RWPE2 (cell line): ENCODE data around the gene LMTK3.

Source experiments
- ATAC-seq: fragments of 200-7000 bp; cut with Tn5 transposase; 3 replicates; pipeline ENCODE4 v1.9.1; 2021; ENCODE audit warnings: low read depth
- DNase-seq: peaks from one replicate; pipeline ENCODE4 v3.0.0-alpha.2; 2020; ENCODE audit warnings: low spot score
- H3K27ac ChIP-seq: fragments of 450-650 bp; 2 replicates; pipeline ENCODE4 v1.5.1; 2017; ENCODE audit warnings: mild to moderate bottlenecking; ENCODE audit not compliant: poor library complexity, severe bottlenecking
- H3K27me3 ChIP-seq: fragments of 250-450 bp; sonication (Bioruptor Pico); 2 replicates; pipeline ENCODE4 v1.5.1; 2021; ENCODE audit warnings: mild to moderate bottlenecking, moderate library complexity; ENCODE audit not compliant: insufficient read depth, poor library complexity, severe bottlenecking
- H3K36me3 ChIP-seq: fragments of 250-450 bp; sonication (Bioruptor Pico); 2 replicates; pipeline ENCODE4 v1.5.1; 2020; ENCODE audit warnings: low read depth, mild to moderate bottlenecking, moderate library complexity
- H3K4me1 ChIP-seq: fragments of 250-450 bp; sonication (Bioruptor Pico); 2 replicates; pipeline ENCODE4 v1.5.1; 2021; ENCODE audit warnings: mild to moderate bottlenecking, moderate library complexity; ENCODE audit not compliant: insufficient read depth, poor library complexity, severe bottlenecking
- H3K4me3 ChIP-seq: fragments of 250-450 bp; sonication (Bioruptor Pico); 2 replicates; pipeline ENCODE4 v1.5.1; 2021; ENCODE audit warnings: mild to moderate bottlenecking, moderate library complexity; ENCODE audit not compliant: severe bottlenecking
- H3K9me3 ChIP-seq: fragments of 250-450 bp; sonication (Bioruptor Pico); 2 replicates; pipeline ENCODE4 v1.5.1; 2021; ENCODE audit warnings: mild to moderate bottlenecking, moderate library complexity; ENCODE audit not compliant: severe bottlenecking
- CTCF ChIP-seq: fragments of 450-650 bp; IDR thresholded peaks from one replicate; pipeline ENCODE4 v1.5.1; 2017; ENCODE audit warnings: mild to moderate bottlenecking, moderate library complexity; ENCODE audit not compliant: poor library complexity, severe bottlenecking

LMTK3 gene

GRCh38 chr19:48518207-48518606 is 6.6 kb upstream of the LMTK3 start:
- Histone ChIP-seq H3K4me1 (no peaks in the 10 kb centered on the region), H3K27me3 (no peaks in the 10 kb centered on the region), H3K27ac (no peak overlapping the region), H3K36me3 (no peaks in the 10 kb centered on the region), H3K9me3 (no peaks in the 10 kb centered on the region), H3K4me3 (no peak overlapping the region)
- TF ChIP-seq CTCF: no peak
- no peak for ATAC-seq
- no peak for DNase-seq

GRCh38 chr19:48516536-48516935 is 4.9 kb upstream of the LMTK3 start:
- Histone ChIP-seq H3K4me3 (no peak overlapping the region), H3K27ac (no peak overlapping the region), H3K4me1 (no peaks in the 10 kb centered on the region), H3K27me3 (no peaks in the 10 kb centered on the region), H3K36me3 (no peaks in the 10 kb centered on the region), H3K9me3 (no peaks in the 10 kb centered on the region)
- DNase-seq: no peak
- no peak for TF ChIP-seq CTCF
- ATAC-seq: no peak

DNA sequence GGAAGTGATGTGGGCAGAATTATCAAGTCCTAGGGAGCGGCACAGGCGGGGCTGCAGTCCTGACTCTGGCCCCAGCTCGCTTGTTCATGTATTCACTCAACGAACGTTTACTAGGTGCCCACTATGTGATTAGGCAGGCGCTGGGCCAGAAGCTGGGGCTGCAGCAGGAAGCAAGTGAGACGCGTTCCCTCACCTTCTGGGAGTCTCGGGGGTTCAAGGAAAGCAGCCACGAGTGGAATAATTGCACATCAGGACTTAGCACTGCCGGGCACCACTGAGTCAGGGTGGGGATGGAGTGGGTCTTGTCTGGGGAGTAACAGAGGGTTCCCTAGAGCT is 2.5 kb upstream of the LMTK3 start:
- TF ChIP-seq CTCF: no peak
- Histone ChIP-seq H3K36me3 (no peaks in the 10 kb centered on the region), H3K27me3 (no peaks in the 10 kb centered on the region), H3K4me3 (no peak overlapping the region), H3K27ac (no peak overlapping the region), H3K4me1 (no peaks in the 10 kb centered on the region), H3K9me3 (no peaks in the 10 kb centered on the region)
- no peak for DNase-seq
- no peak for ATAC-seq

DNA sequence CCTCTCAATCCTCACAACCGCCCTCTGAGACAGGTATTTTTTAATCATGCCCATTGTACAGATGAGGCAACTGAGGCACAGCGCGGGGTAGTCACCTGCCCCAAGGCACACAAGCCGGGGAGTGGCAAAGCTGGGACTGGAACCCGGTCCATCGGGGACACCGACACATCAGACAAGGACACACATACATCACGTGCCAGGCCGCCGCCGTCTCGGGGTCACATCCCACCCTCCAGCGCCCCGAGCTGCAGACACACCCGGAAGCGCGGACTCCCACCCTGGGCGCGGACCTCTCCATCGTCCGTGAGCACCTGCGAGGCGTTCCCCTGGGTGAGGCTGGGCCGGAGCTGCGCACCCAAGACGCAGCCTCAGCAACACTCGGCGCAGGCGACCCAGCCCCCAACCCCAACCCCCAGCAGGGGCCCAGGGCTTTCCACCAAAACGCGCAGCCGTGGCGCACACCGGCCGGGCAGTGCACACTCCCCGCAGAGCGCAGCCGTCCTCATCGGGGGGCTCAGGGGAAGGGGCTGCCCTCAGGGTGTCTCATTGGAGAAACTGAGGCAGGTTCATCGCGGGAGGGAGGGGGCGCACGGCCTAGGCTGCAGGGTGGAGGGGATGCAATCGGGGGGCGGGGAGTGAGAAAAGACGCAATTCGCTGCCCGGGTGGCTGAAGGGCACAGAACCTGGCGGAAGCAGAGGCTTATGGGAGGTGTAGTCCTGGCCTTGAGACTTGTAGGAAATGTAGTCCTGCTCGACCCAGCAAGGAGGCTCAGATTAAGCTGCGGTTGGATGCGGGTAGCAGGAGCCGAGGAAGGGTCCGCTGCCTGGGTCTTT is 1.9 kb upstream of the LMTK3 start:
- H3K36me3 ChIP-seq: no peaks in the 10 kb centered on the region
- peak overlapping the region; percentile 47 for H3K4me3 ChIP-seq
- H3K4me1 ChIP-seq: no peaks in the 10 kb centered on the region
- ATAC-seq (peak; percentile 88), DNase-seq (peak; percentile 80)
- H3K27me3 ChIP-seq: no peaks in the 10 kb centered on the region
- H3K27ac ChIP-seq: no peak overlapping the region
- H3K9me3 ChIP-seq: no peaks in the 10 kb centered on the region
- no peak for TF ChIP-seq CTCF
